NCI-H2029 treated with DMSO at 0.1 percent for 48 hours (cell line): ENCODE data around the gene PRSS33.

Source experiments
- DNase-seq: peaks from one replicate; lab custom pipeline; 2025; lab: John Stamatoyannopoulos, UW

The PRSS33 gene

GRCh38 chr16:2741168-2741567 lies 46.2 kb downstream of the PRSS33 start:
- no peak for DNase-seq

DNA sequence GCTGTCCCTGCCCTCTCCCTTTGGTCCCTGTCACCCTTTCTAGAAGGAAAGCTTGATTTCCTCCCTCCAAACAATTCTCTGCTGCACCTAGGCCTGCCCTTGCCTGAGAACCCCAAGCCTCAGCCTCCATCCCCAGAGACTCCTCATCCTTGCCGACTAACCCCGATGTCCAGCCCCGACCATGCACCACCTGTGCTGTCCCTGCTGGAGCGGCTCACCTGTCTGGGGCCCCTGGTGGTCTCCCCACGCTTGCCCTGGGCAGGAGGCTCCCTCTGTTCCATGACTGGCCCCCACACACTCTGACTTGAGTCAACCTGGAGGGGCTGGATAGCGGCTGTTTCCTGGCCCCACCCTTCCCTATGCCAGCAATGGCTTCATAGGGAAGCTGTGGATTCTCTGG lies 46.9 kb downstream of the PRSS33 start:
- DNase-seq, result no peak

GRCh38 chr16:2739625-2740430 lies 47.5 kb downstream of the PRSS33 start:
- no peak for DNase-seq

DNA sequence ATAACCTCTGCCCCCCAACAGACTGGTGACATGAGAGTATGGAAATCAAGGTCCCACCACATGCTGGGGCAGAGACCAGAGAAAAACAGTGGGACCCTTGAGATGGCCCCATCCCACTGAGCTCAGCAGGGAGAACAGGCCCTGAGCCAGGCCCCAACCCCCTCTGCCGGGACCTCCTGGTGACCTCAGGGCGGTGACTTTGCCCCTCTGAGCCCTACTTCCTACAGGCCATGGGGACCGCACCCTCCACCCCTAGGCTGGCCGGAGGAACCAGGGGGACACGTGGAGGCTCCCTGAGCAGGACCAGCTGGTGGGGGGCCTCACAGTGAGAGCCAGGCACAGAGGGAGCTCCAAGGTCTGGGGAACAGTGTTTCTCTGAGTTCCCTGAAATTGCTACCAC lies 48.7 kb downstream of the PRSS33 start:
- DNase-seq, result no peak

- no peak for DNase-seq
These were observed 49.4 kb downstream of the PRSS33 start for GRCh38 chr16:2737895-2738418.

DNA sequence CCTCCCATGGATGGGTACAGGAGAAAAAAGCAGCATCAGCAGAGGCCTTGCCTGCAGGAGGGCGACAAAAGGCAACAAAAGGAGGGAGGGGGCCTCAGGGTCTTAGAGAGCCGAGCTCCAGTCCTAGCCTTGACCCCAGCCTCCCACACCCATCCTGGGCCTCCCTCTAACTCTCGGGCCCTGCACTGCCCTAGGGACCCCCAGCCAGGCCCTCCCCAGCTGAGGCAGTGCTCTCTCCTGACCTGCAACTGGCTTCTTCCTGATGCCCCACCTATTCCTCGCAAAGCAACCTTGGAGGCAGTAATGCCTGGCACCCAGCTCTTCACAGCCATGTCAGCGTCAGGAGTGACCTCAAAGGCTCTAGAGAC lies 50.1 kb downstream of the PRSS33 start:
- no peak for DNase-seq

DNA sequence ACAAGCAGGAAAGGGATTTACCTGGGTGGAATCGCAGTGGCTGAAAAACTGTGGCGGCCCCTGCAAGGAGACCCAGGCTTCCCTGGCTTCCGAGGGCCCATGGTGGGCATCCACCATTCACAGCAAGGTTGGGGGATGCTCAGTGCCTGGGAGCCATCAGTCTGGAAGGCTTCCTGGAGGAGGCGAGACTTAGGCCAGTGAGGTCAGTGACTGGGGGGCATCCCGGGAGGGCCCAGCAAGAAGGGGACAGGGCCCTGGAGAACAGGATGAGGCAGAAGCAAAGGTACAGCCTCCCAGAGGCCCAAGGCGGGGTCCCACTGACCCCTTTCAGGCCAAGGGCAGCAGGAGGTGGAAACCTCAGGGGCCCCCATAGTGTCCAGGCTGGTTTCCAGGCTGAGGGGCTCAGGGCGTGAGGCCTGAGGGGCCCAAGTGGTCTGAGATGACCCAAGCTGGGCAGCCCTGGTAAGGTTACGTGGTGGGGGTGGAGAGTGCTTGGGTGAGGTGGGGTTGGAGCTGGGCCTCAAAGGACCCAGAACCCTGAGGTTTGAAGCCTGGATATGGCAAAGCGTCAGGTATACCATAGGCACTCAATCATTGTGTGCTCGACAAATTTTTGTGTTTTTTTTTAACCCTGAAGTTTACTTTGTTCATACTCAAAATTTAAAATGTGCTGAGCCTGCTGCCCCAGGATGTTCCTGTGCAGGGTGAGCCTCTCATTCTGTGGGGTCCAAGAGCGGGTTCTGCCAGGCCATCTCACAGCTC lies 50.7 kb downstream of the PRSS33 start:
- DNase-seq, result no peak

- DNase-seq, result no peak
These were observed 52.4 kb downstream of the PRSS33 start for GRCh38 chr16:2734844-2735515.
